Kidney (tissue), 14 donors: Measurements from ENCODE around the gene RUSC1. TPM values are rescaled to one million over a fixed set of nuclear protein-coding genes. Genes with fewer than 3 reads are reported as not detected.

ENCODE experiments used
- DNase-seq, 5 donors: peaks; one replicate each; pipeline ENCODE4 v3.0.0-alpha.2; 2013 to 2020
- FAIRE-seq: peaks from 2 replicates; lab custom pipeline; 2012; peaks lifted over from hg19 to GRCh38; lab: Jason Lieb, UNC
- H3K27ac ChIP-seq, 2 donors: one replicate each; pipeline ENCODE4 v1.7.0; 2013; ENCODE audit warnings: low read depth in 2 of 2, low read length in 2 of 2, inconsistent platforms in 1 of 2
- H3K27me3 ChIP-seq: one replicate; pipeline ENCODE4 v1.7.1; 2013; ENCODE audit warnings: low read length, inconsistent platforms; ENCODE audit not compliant: control insufficient read depth, insufficient read depth
- H3K36me3 ChIP-seq, 3 donors: one replicate each; pipeline versions ENCODE4 v1.7.0 to v1.7.1; 2013; ENCODE audit warnings: low read length in 3 of 3, control low read depth in 1 of 3, inconsistent platforms in 1 of 3; ENCODE audit not compliant: insufficient read depth in 3 of 3, control insufficient read depth in 2 of 3
- H3K4me1 ChIP-seq, 3 donors: one replicate each; pipeline versions ENCODE4 v1.7.0 to v1.7.1; 2013; ENCODE audit warnings: low read length in 3 of 3, inconsistent platforms in 1 of 3, low read depth in 1 of 3; ENCODE audit not compliant: control insufficient read depth in 2 of 3, insufficient read depth in 2 of 3
- H3K4me3 ChIP-seq, 3 donors: one replicate each; pipeline versions ENCODE4 v1.7.0 to v1.8.1; 2013; ENCODE audit warnings: low read length in 3 of 3, control low read depth in 1 of 3, inconsistent platforms in 1 of 3
- H3K9ac ChIP-seq, 3 donors: one replicate each; pipeline versions ENCODE4 v1.7.0 to v1.7.1; 2013; ENCODE audit warnings: low read length in 3 of 3, control low read depth in 1 of 3, inconsistent platforms in 1 of 3
- H3K9me3 ChIP-seq, 3 donors: one replicate each; pipeline versions ENCODE4 v1.7.0 to v1.7.1; 2013; ENCODE audit warnings: low read length in 3 of 3, control low read depth in 1 of 3, inconsistent platforms in 1 of 3; ENCODE audit not compliant: control insufficient read depth in 2 of 3, insufficient read depth in 1 of 3
- intact Hi-C: fragments of 100-400 bp; cut with DNase I; formaldehyde crosslinking; loops from one replicate; pipeline ENCODE4 v1.11.1; 2022
- polyA plus RNA-seq: library from polyadenylated mRNA; stranded (reverse); fragments of 350-450 nt; fragmentation: Illumina TruSeq; extraction: RNeasy Lipid Tissue Mini Kit (QIAGEN cat#74804); gene quantifications from one replicate; pipeline ENCODE4 v1.2.3, GENCODE V29; 2014; ENCODE audit warnings: low read depth, low replicate concordance; ENCODE audit not compliant: insufficient read depth
- total RNA-seq: library from RNA; stranded (reverse); fragmentation: NEBNext Ultra II Directional; extraction: Animal tissue kit (Norgen Biotek cat#: 25700); gene quantifications from one replicate; pipeline ENCODE4 v1.2.1, GENCODE V29; 2021
- TF ChIP-seq, protein P1 (sequence below): IDR thresholded peaks from 3 replicates; pipeline ENCODE4 v1.5.1; 2012; ENCODE audit warnings: mild to moderate bottlenecking, moderate library complexity, borderline replicate concordance; ENCODE audit not compliant: insufficient read depth; ENCODE audit errors: extremely low read depth
- donor health status: control.
- donor health status: control.
- donor health status: control.
- donor health status: control.
- donor health status: control.
- donor health status: DM: yes; HTN: yes; CAD: no.
- donor health status: Normal renal cell carcinoma (clear cell type).

RUSC1 gene
- total and polyA plus RNA-seq, 2 donors from 2014 or later = 29.7 to 32.7 TPM

DNA sequence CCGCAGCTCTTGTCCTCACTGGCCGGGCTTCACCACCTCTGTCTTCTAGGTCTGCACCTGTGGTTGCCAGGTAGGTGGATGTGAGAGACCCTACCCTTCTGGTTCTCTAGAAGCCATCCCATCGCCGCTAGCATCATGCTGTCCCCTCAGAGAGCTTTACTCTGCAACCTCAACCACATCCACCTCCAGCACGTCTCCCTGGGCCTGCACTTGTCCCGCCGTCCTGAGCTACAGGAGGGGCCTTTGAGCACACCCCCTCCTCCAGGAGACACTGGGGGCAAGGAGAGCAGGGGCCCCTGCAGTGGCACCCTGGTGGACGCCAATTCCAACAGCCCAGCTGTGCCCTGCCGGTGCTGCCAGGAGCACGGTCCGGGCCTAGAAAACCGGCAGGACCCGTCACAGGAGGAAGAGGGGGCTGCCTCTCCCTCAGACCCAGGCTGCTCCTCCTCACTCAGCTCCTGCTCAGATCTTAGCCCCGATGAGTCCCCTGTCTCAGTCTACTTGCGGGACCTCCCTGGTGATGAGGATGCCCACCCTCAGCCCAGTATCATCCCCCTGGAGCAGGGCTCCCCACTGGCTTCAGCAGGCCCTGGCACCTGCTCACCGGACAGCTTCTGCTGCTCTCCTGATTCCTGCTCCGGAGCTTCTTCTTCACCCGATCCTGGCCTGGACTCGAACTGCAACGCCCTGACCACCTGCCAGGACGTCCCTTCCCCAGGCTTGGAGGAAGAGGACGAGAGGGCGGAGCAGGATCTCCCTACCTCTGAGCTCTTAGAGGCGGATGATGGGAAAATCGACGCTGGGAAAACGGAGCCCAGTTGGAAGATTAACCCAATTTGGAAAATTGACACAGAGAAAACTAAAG lies 1.2 kb downstream of the RUSC1 start:
- Histone ChIP-seq H3K27me3 (no peaks in the 10 kb centered on the region), H3K9me3 (no peaks in the 10 kb centered on the region), H3K27ac (peak overlapping the region; percentile 78 to 97), H3K9ac (peak overlapping the region in 1 of 3 donors; percentile 35), H3K4me1 (peaks cover 0 to 19% (median 11%) of the 10 kb centered on the region in 3 donors), H3K4me3 (peak overlapping the region; percentile 14 to 92 (median 35)), H3K36me3 (peaks cover 0 to 5% (median 0%) of the 10 kb centered on the region in 3 donors)
- intact Hi-C loops = no loop called here
- DNase-seq (peak in 1 of 5 donors; percentile 55), FAIRE-seq (no peak)
- TF ChIP-seq, protein P1, sequence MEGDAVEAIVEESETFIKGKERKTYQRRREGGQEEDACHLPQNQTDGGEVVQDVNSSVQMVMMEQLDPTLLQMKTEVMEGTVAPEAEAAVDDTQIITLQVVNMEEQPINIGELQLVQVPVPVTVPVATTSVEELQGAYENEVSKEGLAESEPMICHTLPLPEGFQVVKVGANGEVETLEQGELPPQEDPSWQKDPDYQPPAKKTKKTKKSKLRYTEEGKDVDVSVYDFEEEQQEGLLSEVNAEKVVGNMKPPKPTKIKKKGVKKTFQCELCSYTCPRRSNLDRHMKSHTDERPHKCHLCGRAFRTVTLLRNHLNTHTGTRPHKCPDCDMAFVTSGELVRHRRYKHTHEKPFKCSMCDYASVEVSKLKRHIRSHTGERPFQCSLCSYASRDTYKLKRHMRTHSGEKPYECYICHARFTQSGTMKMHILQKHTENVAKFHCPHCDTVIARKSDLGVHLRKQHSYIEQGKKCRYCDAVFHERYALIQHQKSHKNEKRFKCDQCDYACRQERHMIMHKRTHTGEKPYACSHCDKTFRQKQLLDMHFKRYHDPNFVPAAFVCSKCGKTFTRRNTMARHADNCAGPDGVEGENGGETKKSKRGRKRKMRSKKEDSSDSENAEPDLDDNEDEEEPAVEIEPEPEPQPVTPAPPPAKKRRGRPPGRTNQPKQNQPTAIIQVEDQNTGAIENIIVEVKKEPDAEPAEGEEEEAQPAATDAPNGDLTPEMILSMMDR = no peak

DNA sequence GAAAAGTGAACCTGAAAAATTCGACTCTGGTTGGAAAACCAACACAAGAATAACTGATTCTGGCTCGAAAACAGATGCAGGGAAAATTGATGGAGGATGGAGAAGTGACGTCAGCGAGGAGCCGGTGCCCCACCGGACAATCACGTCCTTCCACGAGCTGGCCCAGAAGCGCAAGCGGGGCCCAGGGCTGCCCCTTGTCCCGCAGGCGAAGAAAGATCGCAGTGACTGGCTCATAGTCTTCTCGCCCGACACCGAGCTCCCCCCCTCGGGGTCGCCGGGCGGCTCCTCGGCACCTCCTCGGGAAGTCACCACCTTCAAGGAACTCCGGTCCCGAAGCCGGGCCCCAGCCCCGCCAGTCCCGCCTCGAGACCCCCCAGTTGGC lies 1.9 kb downstream of the RUSC1 start:
- TF ChIP-seq, protein P1 = no peak
- intact Hi-C loops = no loop called here
- Histone ChIP-seq H3K4me3 (peak overlapping the region; percentile 14 to 92 (median 35)), H3K9ac (peak overlapping the region in 2 of 3 donors; percentile 29 to 35), H3K27ac (peak overlapping the region; percentile 78 to 97), H3K4me1 (peaks cover 0 to 19% (median 7%) of the 10 kb centered on the region in 3 donors), H3K36me3 (peaks cover 0 to 5% (median 0%) of the 10 kb centered on the region in 3 donors), H3K27me3 (no peaks in the 10 kb centered on the region), H3K9me3 (no peaks in the 10 kb centered on the region)
- DNase-seq = peak; percentile 34 to 90 (median 64)
- FAIRE-seq = no peak

DNA sequence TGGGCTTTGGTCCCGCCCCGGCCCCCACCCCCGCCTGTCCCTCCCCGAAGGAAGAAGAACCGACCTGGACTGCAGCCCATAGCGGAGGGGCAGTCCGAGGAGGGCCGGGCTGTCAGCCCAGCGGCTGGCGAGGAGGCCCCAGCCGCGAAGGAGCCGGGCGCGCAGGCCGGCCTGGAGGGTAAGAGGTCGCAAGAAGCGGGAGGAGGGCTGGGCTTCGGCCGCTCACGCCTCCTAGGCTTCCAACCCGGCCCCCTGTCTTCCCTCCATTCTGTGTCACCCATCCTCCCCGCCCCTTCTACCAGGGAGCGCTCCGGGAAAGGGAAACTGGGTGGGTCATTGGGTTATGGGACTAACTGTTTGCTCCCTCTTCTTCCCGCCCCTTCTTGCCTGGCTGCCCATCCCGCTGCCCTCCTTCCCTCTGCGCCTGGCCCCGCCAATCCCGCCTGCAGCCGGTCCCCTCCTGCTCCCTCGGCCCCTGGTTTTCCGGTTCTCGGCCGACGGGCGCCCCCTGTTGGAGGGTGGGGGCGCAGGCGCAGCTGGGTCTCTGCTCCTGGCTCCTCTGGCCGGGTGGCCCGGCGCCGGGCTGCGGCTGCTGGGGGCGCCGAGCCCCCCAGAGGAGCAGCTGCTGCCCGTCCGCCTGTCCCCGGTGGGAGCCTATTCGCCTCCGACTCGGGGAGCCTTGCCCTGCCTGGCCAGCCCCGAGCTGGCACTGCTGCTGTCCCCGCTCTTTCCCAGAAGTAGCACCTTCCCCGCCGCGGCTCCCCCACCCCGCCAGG lies 2.4 kb downstream of the RUSC1 start:
- Histone ChIP-seq H3K9me3 (no peaks in the 10 kb centered on the region), H3K27ac (peak overlapping the region; percentile 95 to 97), H3K4me3 (peak overlapping the region; percentile 64 to 92 (median 64)), H3K36me3 (peaks cover 0 to 5% (median 0%) of the 10 kb centered on the region in 3 donors), H3K4me1 (peaks cover 0 to 19% (median 7%) of the 10 kb centered on the region in 3 donors), H3K9ac (peak overlapping the region in 2 of 3 donors; percentile 51 to 57), H3K27me3 (no peaks in the 10 kb centered on the region)
- no peak for FAIRE-seq
- DNase-seq = peak; percentile 95 to 98 (median 96)
- TF ChIP-seq, protein P1 = peak; percentile 91
- intact Hi-C loops = no loop called here
